Measurements from ENCODE around the gene UBE2D2.
A peak's percentile ranks its signal among the peaks of the same experiment; 100 is the strongest.

UBE2D2 gene

GRCh38 chr5:139569270-139569955 is 8.3 kb downstream of the UBE2D2 start:
- no peak overlapping the region for H3K4me3 ChIP-seq (replicated peaks; ENCODE audit: low read depth, low read length)
- TF ChIP-seq CTCF (IDR thresholded peaks at IDR 0.05; ENCODE audit: low read length, missing control alignments), result no peak
- peak; percentile 14 for DNase-seq (ENCODE audit: low read depth)

GRCh38 chr5:139571543-139571942 is 10.4 kb downstream of the UBE2D2 start:
- no peak for DNase-seq (ENCODE audit: low read depth)
- TF ChIP-seq CTCF (IDR thresholded peaks at IDR 0.05; ENCODE audit: low read length, missing control alignments), result no peak
- H3K4me3 ChIP-seq (replicated peaks; ENCODE audit: low read depth, low read length), result no peak overlapping the region

DNA sequence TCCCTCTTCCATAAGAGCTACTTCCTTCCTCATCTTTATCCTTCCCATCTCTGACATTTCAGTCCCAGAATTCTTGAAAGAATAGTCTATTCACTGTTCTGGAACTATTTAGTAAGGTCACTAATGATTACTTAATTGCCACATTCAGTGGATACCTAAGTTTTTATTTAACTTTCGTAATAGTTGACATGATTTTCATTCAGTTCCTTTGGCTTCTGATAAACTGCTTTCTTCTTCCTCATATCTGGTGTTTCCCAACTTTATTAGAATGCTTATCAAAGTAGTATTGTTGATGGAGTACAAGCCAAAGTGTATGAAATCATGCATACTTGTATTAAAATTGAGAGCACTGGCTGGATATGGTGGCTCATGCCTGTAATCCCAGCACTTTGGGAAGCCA is 10.8 kb downstream of the UBE2D2 start:
- no peak for TF ChIP-seq CTCF (IDR thresholded peaks at IDR 0.05; ENCODE audit: low read length, missing control alignments)

DNA sequence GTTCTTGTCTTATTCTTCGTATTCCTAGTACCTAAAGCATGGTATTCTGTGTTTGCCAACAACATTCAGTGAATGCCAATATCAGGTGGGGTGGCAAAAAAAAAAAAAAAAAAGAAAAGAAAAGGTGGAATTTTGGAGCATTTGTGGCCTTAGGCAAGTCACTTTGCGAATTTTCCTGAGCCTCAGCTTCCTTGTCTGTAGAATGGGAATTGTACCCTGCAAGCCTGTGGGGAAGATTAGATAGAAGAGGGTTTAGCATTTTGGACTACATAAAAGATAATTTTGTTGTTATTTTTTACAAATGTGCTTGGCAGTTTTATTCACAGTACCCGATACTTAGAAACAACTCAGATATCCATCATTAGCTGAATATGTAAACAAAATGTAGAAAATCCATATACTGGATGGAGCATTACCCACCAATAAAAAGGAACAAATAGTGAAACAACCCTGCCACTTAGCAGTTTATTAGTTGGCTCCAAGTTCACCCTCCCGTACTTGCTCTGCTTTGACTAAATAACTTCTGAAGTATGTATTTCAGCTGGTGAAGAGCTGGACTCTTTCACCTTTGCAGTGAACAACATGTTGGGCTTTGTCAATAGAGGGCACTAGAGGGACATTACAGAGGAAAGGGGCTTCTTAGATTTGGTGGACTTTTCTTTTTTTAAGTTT is 13.6 kb downstream of the UBE2D2 start:
- peak; percentile 62 for DNase-seq (ENCODE audit: low read depth)
- H3K4me3 ChIP-seq (replicated peaks; ENCODE audit: low read depth, low read length), result no peak overlapping the region
- TF ChIP-seq CTCF (IDR thresholded peaks at IDR 0.05; ENCODE audit: low read length, missing control alignments), result peak; percentile 84

More for the DNA sequence above, 10.8 kb downstream of the UBE2D2 start:
- no peak overlapping the region for H3K4me3 ChIP-seq (replicated peaks; ENCODE audit: low read depth, low read length)
- peak; percentile 19 for DNase-seq (ENCODE audit: low read depth)

- DNase-seq (ENCODE audit: low read depth), result no peak
- H3K4me3 ChIP-seq (replicated peaks; ENCODE audit: low read depth, low read length), result no peak overlapping the region
- no peak for TF ChIP-seq CTCF (IDR thresholded peaks at IDR 0.05; ENCODE audit: low read length, missing control alignments)
Observed at GRCh38 chr5:139575313-139575646, 14.1 kb downstream of the UBE2D2 start.

- TF ChIP-seq CTCF (IDR thresholded peaks at IDR 0.05; ENCODE audit: low read length, missing control alignments), result no peak
- no peak for DNase-seq (ENCODE audit: low read depth)
- H3K4me3 ChIP-seq (replicated peaks; ENCODE audit: low read depth, low read length), result no peak overlapping the region
Observed at GRCh38 chr5:139575751-139576150, 14.6 kb downstream of the UBE2D2 start.

All from fibroblast of pulmonary artery (primary cell).